Choroid plexus epithelial cell (primary cell): ENCODE data around the gene OR52N5.

Experiments
- DNase-seq: peaks from one replicate; pipeline ENCODE4 v3.0.0-alpha.2; 2010; ENCODE audit warnings: low read depth
- H3K4me3 ChIP-seq: 2 replicates; pipeline ENCODE4 v1.5.1; 2011; ENCODE audit warnings: low read depth, mild to moderate bottlenecking, control low read depth, low read length, moderate library complexity
- CTCF ChIP-seq: conservative IDR thresholded peaks from 2 replicates; pipeline ENCODE4 v1.5.1; 2011; ENCODE audit warnings: low read depth, mild to moderate bottlenecking, control low read depth, inconsistent platforms, low read length, moderate library complexity

OR52N5 gene

GRCh38 chr11:5726351-5726750 lies 56.8 kb downstream of the OR52N5 start:
- no peak for TF ChIP-seq CTCF
- no peak overlapping the region for H3K4me3 ChIP-seq
- DNase-seq: no peak
